PC-9 (cell line): ENCODE data around the gene TBCC. TPM values are rescaled to one million over a fixed set of nuclear protein-coding genes. Genes with fewer than 3 reads are reported as not detected.
A peak's percentile ranks its signal among the peaks of the same experiment; 100 is the strongest.

ENCODE experiments used
- BruUV-seq: library from RNA; stranded (reverse); fragments of 400-500 nt; replicated peaks from 2 replicates; lab custom pipeline; 2021; lab: Mats Ljungman, UMichigan
- CTCF ChIA-PET: fragments of 300-600 bp; sonication (Branson Sonifier 250); formaldehyde crosslinking; loops from one replicate; lab custom pipeline; 2022; ENCODE audit warnings: antibody characterized with exemption; lab: Charles Lee
- POLR2A ChIA-PET: fragments of 300-600 bp; sonication (Branson Sonifier 250); formaldehyde crosslinking; loops from one replicate; lab custom pipeline; 2022; ENCODE audit warnings: antibody characterized with exemption; ENCODE audit not compliant: unreplicated experiment; lab: Charles Lee
- DNase-seq, 2 experiments: peaks; one replicate each; pipeline versions ENCODE4 v3.0.0 to v3.0.0-alpha.2; 2015 to 2022; ENCODE audit warnings: mixed read lengths in 1 of 2
- H2AFZ ChIP-seq: fragments of 200-600 bp; sonication (generic); 2 replicates; pipeline ENCODE4 v1.8.1; 2017; ENCODE audit warnings: antibody characterized with exemption
- H3F3A ChIP-seq: fragments of 200-600 bp; sonication (generic); 2 replicates; pipeline ENCODE4 v1.8.1; 2017; ENCODE audit warnings: antibody characterized with exemption, mild to moderate bottlenecking, low read depth; ENCODE audit not compliant: insufficient read depth
- H3K27ac ChIP-seq: fragments of 200-600 bp; sonication (generic); 2 replicates; pipeline ENCODE4 v1.6.1; 2016; ENCODE audit warnings: mixed run types
- H3K27me3 ChIP-seq: fragments of 200-600 bp; sonication (generic); 2 replicates; pipeline ENCODE4 v1.6.1; 2016; ENCODE audit warnings: low read depth, mixed run types; ENCODE audit not compliant: insufficient read depth
- H3K36me3 ChIP-seq: fragments of 200-600 bp; sonication (generic); 2 replicates; pipeline ENCODE4 v1.6.1; 2016; ENCODE audit warnings: low read depth, mixed run types
- H3K4me1 ChIP-seq: fragments of 200-600 bp; sonication (generic); replicated peaks from 2 replicates; pipeline ENCODE4 v1.6.1; 2016; ENCODE audit warnings: mixed run types; ENCODE audit not compliant: insufficient read depth
- H3K4me2 ChIP-seq: fragments of 200-600 bp; sonication (generic); 2 replicates; pipeline ENCODE4 v1.6.1; 2017; ENCODE audit warnings: mixed run types
- H3K4me3 ChIP-seq: fragments of 200-600 bp; sonication (generic); 2 replicates; pipeline ENCODE4 v1.6.1; 2016; ENCODE audit warnings: mixed run types
- H3K79me2 ChIP-seq: fragments of 200-600 bp; sonication (generic); 2 replicates; pipeline ENCODE4 v1.6.1; 2017; ENCODE audit warnings: low read depth, mixed run types
- H3K9me2 ChIP-seq: fragments of 200-600 bp; sonication (generic); 2 replicates; pipeline ENCODE4 v1.8.1; 2017; ENCODE audit warnings: mild to moderate bottlenecking; ENCODE audit not compliant: insufficient read depth
- H3K9me3 ChIP-seq: fragments of 200-600 bp; sonication (generic); 2 replicates; pipeline ENCODE4 v1.8.1; 2016; ENCODE audit warnings: low read depth; ENCODE audit not compliant: insufficient read depth
- H4K20me1 ChIP-seq: fragments of 200-600 bp; sonication (generic); 2 replicates; pipeline ENCODE4 v1.8.1; 2017; ENCODE audit not compliant: insufficient read depth
- EZH2 ChIP-seq: fragments of 200-600 bp; sonication (generic); IDR thresholded peaks from 2 replicates; pipeline ENCODE4 v1.8.0; 2017; ENCODE audit warnings: antibody characterized with exemption, low read depth
- intact Hi-C: fragments of 100-400 bp; cut with micrococcal nuclease; formaldehyde crosslinking; loops from one replicate; pipeline ENCODE4 v1.10.0; 2022; ENCODE audit not compliant: unreplicated experiment
- total RNA-seq: library from RNA; stranded (reverse); gene quantifications from 2 replicates; pipeline ENCODE4 v1.2.3, GENCODE V29; 2021
- TF ChIP-seq, protein P1 (sequence below): fragments of 200-600 bp; sonication (generic); conservative IDR thresholded peaks from 2 replicates; pipeline ENCODE4 v1.6.1; 2017; ENCODE audit warnings: mixed run types, antibody characterized with exemption, mild to moderate bottlenecking, moderate library complexity

TBCC gene
- total RNA-seq, 1 experiment from 2014 or later: 12.3 TPM

DNA sequence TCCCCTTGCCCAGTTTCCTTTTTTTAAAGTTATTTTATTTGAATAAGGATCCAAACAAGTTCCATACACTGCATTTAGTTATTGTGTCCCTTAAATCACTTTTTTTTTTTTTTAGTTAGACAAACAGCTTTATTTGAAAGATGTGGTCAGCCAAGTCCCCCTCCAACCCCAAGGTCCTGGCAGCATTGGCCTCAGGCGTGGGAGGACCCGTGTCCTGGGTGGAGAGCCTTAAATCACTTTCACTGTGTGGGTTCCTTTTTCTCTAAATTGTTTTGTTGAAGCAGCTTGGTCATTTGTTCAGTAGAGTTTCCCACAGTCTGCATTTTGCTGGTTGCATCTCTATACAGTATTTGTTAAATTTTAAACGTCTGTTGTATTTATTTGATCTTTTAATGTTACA lies 5.2 kb upstream of the TBCC start:
- BruUV-seq: no TSS peak
- Histone ChIP-seq H2AFZ (no peak overlapping the region), H3K36me3 (peaks cover 3% of the 10 kb centered on the region; the same call in 1 of the 2 replicates), H3K79me2 (no peaks in the 10 kb centered on the region), H3F3A (peaks cover 11% of the 10 kb centered on the region; the same call in 1 of the 2 replicates), H3K27me3 (no peaks in the 10 kb centered on the region), H4K20me1 (no peaks in the 10 kb centered on the region), H3K9me2 (no peaks in the 10 kb centered on the region), H3K9me3 (no peaks in the 10 kb centered on the region), H3K27ac (no peak overlapping the region), H3K4me2 (no peak overlapping the region), H3K4me1 (peaks cover 10% of the 10 kb centered on the region), H3K4me3 (no peak overlapping the region)
- CTCF ChIA-PET: no interaction called here
- intact Hi-C loops: no loop called here
- no peak for DNase-seq
- POLR2A ChIA-PET: no interaction called here
- TF ChIP-seq EZH2: no peak
- TF ChIP-seq, protein P1, sequence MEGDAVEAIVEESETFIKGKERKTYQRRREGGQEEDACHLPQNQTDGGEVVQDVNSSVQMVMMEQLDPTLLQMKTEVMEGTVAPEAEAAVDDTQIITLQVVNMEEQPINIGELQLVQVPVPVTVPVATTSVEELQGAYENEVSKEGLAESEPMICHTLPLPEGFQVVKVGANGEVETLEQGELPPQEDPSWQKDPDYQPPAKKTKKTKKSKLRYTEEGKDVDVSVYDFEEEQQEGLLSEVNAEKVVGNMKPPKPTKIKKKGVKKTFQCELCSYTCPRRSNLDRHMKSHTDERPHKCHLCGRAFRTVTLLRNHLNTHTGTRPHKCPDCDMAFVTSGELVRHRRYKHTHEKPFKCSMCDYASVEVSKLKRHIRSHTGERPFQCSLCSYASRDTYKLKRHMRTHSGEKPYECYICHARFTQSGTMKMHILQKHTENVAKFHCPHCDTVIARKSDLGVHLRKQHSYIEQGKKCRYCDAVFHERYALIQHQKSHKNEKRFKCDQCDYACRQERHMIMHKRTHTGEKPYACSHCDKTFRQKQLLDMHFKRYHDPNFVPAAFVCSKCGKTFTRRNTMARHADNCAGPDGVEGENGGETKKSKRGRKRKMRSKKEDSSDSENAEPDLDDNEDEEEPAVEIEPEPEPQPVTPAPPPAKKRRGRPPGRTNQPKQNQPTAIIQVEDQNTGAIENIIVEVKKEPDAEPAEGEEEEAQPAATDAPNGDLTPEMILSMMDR: no peak

DNA sequence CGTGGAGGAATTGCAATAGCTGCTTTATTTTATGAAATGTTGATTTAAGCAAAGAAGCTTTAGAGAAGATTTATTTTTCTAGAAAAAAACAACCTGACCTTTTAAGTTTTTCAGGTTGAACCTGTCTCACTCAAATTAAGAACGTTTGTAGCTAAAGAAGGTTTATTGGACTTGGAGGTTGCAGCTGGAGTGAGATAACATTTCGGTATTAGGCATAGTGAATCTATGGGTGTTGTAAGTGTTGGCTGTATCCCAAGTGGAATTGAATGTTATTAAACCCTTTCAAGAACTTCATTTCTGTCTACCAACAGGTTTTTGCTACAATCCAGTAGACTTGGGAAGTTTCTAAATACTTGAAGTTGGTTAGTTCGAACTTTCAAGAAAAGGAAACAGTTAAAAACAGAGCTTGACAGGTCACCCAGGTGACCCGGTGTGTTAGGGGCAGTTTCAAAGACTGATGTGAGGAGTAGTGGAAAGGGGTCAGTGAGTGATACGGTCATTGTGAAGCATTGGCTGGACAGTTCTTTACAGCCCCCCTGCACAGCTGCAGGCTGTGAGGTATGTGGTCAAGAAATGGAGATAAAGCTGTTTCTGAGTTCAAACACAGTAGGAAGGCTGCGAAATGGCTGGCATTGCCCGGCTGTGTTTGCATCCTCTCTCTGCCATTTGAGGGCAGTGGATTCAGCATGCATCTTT lies 2.4 kb upstream of the TBCC start:
- peaks cover 3% of the 10 kb centered on the region; the same call in 1 of the 2 replicates for H3K36me3 ChIP-seq
- peak overlapping the region; percentile 70 for H3K27ac ChIP-seq
- H3K9me3 ChIP-seq: no peaks in the 10 kb centered on the region
- H3K4me2 ChIP-seq: peak overlapping the region; percentile 83
- ChIA-PET POLR2A (interaction anchor here (0.6 to 0.7 kb wide), 2 partner anchors 58 to 131 kb away, joined by 7 to 33 read pairs; partner anchors contain the start of gene RPL7L1), CTCF (no interaction called here)
- H3K79me2 ChIP-seq: peaks cover 21% of the 10 kb centered on the region
- H3K4me1 ChIP-seq: peaks cover 19% of the 10 kb centered on the region
- no peaks in the 10 kb centered on the region for H3K9me2 ChIP-seq
- H2AFZ ChIP-seq: peak overlapping the region; percentile 91; the same call in 1 of the 2 replicates
- H3F3A ChIP-seq: peaks cover 7% of the 10 kb centered on the region; the same call in 1 of the 2 replicates
- H4K20me1 ChIP-seq: peaks cover 13% of the 10 kb centered on the region; the same call in 1 of the 2 replicates
- no peak for DNase-seq
- BruUV-seq: no TSS peak
- no peak for TF ChIP-seq EZH2
- TF ChIP-seq, protein P1: no peak
- peak overlapping the region; percentile 78; the same call in 1 of the 2 replicates for H3K4me3 ChIP-seq
- H3K27me3 ChIP-seq: no peaks in the 10 kb centered on the region
- intact Hi-C loops: no loop called here

DNA sequence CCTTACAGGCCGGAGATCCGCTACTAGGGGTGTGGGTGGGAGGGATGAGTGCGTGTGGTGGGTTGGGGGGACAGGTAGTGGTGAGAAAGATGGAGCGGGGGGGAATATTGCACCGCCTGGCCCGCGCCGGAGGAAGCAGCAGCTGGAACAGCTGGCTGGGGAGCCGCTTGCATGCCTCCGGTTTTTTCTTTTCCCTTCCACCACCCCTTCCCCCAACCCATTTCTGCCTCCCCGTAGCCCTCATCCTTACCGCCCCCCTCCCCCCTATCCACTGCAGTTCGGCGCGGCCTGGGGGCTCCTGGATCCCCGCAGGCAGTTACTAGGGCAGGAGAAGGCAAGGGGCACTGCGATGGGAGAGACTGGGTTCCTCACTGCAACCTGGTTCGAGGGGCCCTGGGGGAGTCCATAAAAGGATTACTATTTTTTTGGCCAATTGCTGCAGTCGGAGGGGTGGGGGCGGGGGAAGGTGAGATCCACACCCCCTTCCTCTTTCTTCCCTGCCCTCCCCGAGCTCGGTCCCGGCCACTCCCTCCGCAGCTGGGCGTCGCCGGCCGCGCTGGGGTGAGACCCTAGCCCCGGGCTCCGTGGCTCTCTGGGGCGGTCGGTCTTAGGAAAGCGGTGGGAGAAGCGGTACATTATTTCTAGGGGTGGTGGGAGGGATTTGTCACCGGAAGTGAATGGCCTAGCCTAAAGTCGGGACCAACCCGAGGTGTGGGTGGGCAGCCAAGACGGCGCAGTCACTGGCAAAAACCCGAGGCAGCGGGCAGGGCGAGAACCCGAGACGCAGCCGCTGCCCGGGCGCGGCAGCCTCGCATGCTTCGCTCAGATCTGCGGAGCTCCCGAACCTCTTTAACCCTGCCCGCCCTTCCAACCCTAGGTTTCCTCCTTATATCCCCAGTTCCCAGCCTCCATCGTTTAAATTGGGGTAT lies 824 bp upstream of the TBCC start:
- Histone ChIP-seq H3K4me3 (peak overlapping the region; percentile 78), H3K27ac (peak overlapping the region; percentile 70), H4K20me1 (peaks cover 13% of the 10 kb centered on the region; the same call in 1 of the 2 replicates), H3K4me1 (peaks cover 19% of the 10 kb centered on the region), H3K4me2 (peak overlapping the region; percentile 83), H3K27me3 (no peaks in the 10 kb centered on the region), H3K79me2 (peaks cover 21% of the 10 kb centered on the region), H3K9me3 (no peaks in the 10 kb centered on the region), H3K9me2 (no peaks in the 10 kb centered on the region), H2AFZ (peak overlapping the region; percentile 91), H3F3A (peaks cover 15% of the 10 kb centered on the region; the same call in 1 of the 2 replicates), H3K36me3 (peaks cover 3% of the 10 kb centered on the region; the same call in 1 of the 2 replicates)
- peak; percentile 75 to 87 for DNase-seq
- ChIA-PET POLR2A (interaction anchor here (0.6 to 1.9 kb wide), 6 partner anchors 29 to 133 kb away, joined by 3 to 50 read pairs (median 6); partner anchors contain the start of genes BICRAL and RPL7L1), CTCF (interaction anchor here (0.6 to 0.9 kb wide), 3 partner anchors 36 to 551 kb away, joined by 7 to 30 read pairs (median 16); partner anchors contain the start of gene SLC22A7)
- no TSS peak for BruUV-seq
- intact Hi-C loops: loop anchor here (1.0 to 2.0 kb wide), 3 partner anchors 20 to 131 kb away; partner anchors contain the start of gene BICRAL
- TF ChIP-seq EZH2: no peak
- TF ChIP-seq, protein P1: no peak
